GM12873 (cell line): Measurements from ENCODE around the gene TTYH3.

Source experiments
- CTCF ChIP-seq: IDR thresholded peaks from 2 replicates; pipeline ENCODE4 v1.5.1; 2012; ENCODE audit warnings: low read depth, mild to moderate bottlenecking, moderate library complexity, low read length, control low read depth; ENCODE audit not compliant: insufficient read depth; ENCODE audit errors: missing control alignments

The TTYH3 gene

GRCh38 chr7:2610898-2611297 is 20.9 kb upstream of the TTYH3 start:
- TF ChIP-seq CTCF = no peak

DNA sequence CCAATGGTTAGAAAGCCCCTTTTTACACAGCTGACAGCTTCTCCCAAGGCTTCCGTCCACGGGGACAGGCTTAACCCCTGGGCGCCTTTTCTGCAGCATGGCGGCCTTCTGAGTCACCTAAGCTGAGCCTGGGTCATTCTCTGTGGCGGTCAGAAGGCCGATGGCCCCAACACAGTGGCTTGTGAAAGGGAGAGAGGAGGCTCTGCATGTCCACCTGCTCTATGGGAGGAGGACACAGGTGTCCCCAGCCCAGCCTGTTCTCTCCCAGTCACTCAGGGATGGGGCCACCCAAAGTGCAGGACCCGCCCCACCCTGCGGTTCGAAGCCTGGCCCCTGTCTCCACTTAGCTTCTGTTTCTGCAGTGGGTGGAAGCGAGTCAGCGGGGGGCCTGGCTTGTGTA is 20.4 kb upstream of the TTYH3 start:
- TF ChIP-seq CTCF = no peak

- TF ChIP-seq CTCF = no peak
Observed at GRCh38 chr7:2611922-2612321, 19.9 kb upstream of the TTYH3 start.

DNA sequence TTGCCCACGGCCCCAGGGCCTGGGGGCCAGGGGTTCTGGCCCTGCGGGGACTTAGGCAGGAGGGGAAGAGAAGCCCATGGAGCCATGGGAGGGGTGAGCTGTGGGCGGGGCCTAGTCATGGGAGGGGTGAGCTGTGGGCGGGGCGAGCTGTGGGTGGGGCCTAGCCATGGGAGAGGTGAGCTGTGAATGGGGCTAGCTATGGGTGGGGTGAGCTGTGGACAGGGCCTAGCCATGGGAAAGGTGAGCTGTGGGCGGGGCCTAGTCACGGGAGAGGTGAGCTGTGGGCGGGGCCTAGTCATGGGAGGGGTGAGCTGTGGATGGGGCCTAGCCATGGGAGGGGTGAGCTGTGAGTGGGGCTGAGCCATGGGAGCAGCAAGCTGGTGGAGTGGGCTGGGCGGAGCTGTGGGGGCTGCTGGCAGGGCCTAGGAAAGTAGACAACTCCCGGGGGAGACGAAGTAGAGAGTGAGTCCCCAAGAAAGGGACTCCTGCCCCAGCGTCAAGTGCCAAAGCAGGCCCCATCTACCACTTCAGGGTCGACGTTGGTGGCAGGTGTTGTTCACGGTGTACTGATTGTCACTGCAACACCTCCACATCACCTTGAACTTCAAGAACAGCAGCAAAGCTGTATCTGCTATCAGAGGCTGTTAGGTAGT is 19.2 kb upstream of the TTYH3 start:
- no peak for TF ChIP-seq CTCF

- TF ChIP-seq CTCF = no peak
Observed at GRCh38 chr7:2613098-2613930, 18.5 kb upstream of the TTYH3 start.

DNA sequence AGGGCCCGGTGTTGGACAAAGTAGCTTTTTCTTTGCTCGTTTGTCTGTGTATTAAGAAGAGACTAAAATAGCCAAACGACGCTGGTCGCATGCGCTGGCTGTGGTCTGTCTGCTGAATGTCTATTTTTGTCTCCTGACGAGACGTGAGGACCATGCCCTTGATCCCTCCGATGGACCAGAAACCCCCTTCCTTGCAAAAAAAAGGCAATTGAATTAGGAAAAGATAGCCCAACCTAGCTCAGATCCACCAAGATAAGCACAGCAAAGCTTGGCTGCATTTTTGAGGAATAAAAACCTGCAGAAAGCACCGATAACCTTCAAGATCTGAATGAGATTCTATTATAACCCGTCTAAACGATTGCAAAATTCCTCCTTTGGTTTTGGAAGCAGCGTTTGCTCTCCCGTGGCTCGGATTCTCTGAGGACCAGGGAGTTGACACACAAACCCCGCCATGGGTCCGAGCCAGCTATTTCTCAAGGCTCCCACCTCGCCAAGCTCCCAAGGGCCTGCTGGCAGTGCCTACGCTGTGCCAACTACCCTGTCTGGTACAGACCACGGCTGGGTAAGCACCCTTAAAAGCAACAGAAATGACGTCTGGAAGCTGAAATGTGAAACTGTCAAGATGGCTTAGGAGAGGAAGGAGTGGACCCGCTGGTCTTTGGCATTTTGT is 17.7 kb upstream of the TTYH3 start:
- TF ChIP-seq CTCF = no peak
